Mesodermal cell (in vitro differentiated cells): ENCODE data around the gene CALML3.

Source experiments
- H3K27ac ChIP-seq: 2 replicates; pipeline ENCODE4 v1.7.0; 2013; ENCODE audit warnings: mild to moderate bottlenecking, low read depth, low read length, moderate library complexity; ENCODE audit not compliant: severe bottlenecking
- H3K36me3 ChIP-seq: 2 replicates; pipeline ENCODE4 v1.7.1; 2013; ENCODE audit warnings: mild to moderate bottlenecking, low read length, moderate library complexity; ENCODE audit not compliant: control insufficient read depth, insufficient read depth
- H3K4me1 ChIP-seq: one replicate; pipeline ENCODE4 v1.7.1; 2013; ENCODE audit warnings: mild to moderate bottlenecking, low read length; ENCODE audit not compliant: insufficient read depth, control insufficient read depth, poor library complexity, severe bottlenecking
- H3K4me3 ChIP-seq: 2 replicates; pipeline ENCODE4 v1.7.0; 2013; ENCODE audit warnings: low read length, control low read depth, mild to moderate bottlenecking; ENCODE audit not compliant: insufficient read depth, poor library complexity, severe bottlenecking; ENCODE audit errors: extremely low read depth
- H3K9me3 ChIP-seq: 2 replicates; pipeline ENCODE4 v1.7.1; 2013; ENCODE audit warnings: mild to moderate bottlenecking, low read length, moderate library complexity; ENCODE audit not compliant: control insufficient read depth
- WGBS, 2 experiments: methylation state at CpG; one replicate each; pipeline ENCODE4 v1.1.5; 2013; ENCODE audit warnings: missing lambda C conversion rate in 2 of 2; ENCODE audit not compliant: insufficient coverage in 2 of 2; 5-methylcytosine and 5-hydroxymethylcytosine counted together

The CALML3 gene

GRCh38 chr10:5567477-5567876 lies 42.7 kb downstream of the CALML3 start:
- no peak overlapping the region for H3K4me3 ChIP-seq
- no CpG with 5 or more reads among the region's 2 CpGs for WGBS, 2 experiments
- H3K9me3 ChIP-seq, result no peaks in the 10 kb centered on the region
- peaks cover 36% of the 10 kb centered on the region for H3K4me1 ChIP-seq
- H3K27ac ChIP-seq, result no peak overlapping the region
- H3K36me3 ChIP-seq, result no peaks in the 10 kb centered on the region

GRCh38 chr10:5568984-5569383 lies 44.2 kb downstream of the CALML3 start:
- Histone ChIP-seq H3K4me1 (peaks cover 31% of the 10 kb centered on the region), H3K9me3 (no peaks in the 10 kb centered on the region), H3K36me3 (no peaks in the 10 kb centered on the region), H3K4me3 (no peak overlapping the region), H3K27ac (no peak overlapping the region)
- no CpG with 5 or more reads among the region's 2 CpGs for WGBS, 2 experiments

- Histone ChIP-seq H3K4me3 (no peak overlapping the region), H3K27ac (no peak overlapping the region), H3K36me3 (no peaks in the 10 kb centered on the region), H3K9me3 (no peaks in the 10 kb centered on the region), H3K4me1 (peaks cover 31% of the 10 kb centered on the region)
- 90 to 100% methylated on average over 1 of the region's 2 CpGs for WGBS, 2 experiments
These were observed 44.8 kb downstream of the CALML3 start for GRCh38 chr10:5569568-5569967.

GRCh38 chr10:5570007-5570655 lies 45.4 kb downstream of the CALML3 start:
- Histone ChIP-seq H3K4me1 (peaks cover 29% of the 10 kb centered on the region), H3K4me3 (no peak overlapping the region), H3K36me3 (no peaks in the 10 kb centered on the region), H3K27ac (no peak overlapping the region), H3K9me3 (no peaks in the 10 kb centered on the region)
- 88 to 91% methylated on average over 22 to 23 of the region's 24 CpGs for WGBS, 2 experiments

- no peak overlapping the region for H3K27ac ChIP-seq
- H3K4me3 ChIP-seq, result no peak overlapping the region
- no peaks in the 10 kb centered on the region for H3K36me3 ChIP-seq
- H3K9me3 ChIP-seq, result no peaks in the 10 kb centered on the region
- WGBS, 2 experiments, result 90 to 92% methylated on average over 4 to 6 of the region's 13 CpGs
- peaks cover 28% of the 10 kb centered on the region for H3K4me1 ChIP-seq
These were observed 46.4 kb downstream of the CALML3 start for GRCh38 chr10:5570979-5571810.

GRCh38 chr10:5571826-5572225 lies 47.1 kb downstream of the CALML3 start:
- 93 to 95% methylated on average over 6 of the region's 6 CpGs for WGBS, 2 experiments
- H3K27ac ChIP-seq, result no peak overlapping the region
- H3K4me1 ChIP-seq, result peaks cover 26% of the 10 kb centered on the region
- no peak overlapping the region for H3K4me3 ChIP-seq
- H3K9me3 ChIP-seq, result no peaks in the 10 kb centered on the region
- no peaks in the 10 kb centered on the region for H3K36me3 ChIP-seq

GRCh38 chr10:5573319-5573950 lies 48.7 kb downstream of the CALML3 start:
- no peaks in the 10 kb centered on the region for H3K9me3 ChIP-seq
- peaks cover 26% of the 10 kb centered on the region for H3K4me1 ChIP-seq
- H3K36me3 ChIP-seq, result no peaks in the 10 kb centered on the region
- no peak overlapping the region for H3K27ac ChIP-seq
- WGBS, 2 experiments, result 95 to 96% methylated on average over 9 of the region's 10 CpGs
- H3K4me3 ChIP-seq, result no peak overlapping the region

GRCh38 chr10:5573968-5574641 lies 49.3 kb downstream of the CALML3 start:
- no peaks in the 10 kb centered on the region for H3K36me3 ChIP-seq
- no peaks in the 10 kb centered on the region for H3K9me3 ChIP-seq
- no peak overlapping the region for H3K27ac ChIP-seq
- H3K4me1 ChIP-seq, result peaks cover 26% of the 10 kb centered on the region
- 77 to 93% methylated on average over 13 to 15 of the region's 20 CpGs for WGBS, 2 experiments
- H3K4me3 ChIP-seq, result no peak overlapping the region

GRCh38 chr10:5574642-5575131 lies 49.9 kb downstream of the CALML3 start:
- no peak overlapping the region for H3K4me3 ChIP-seq
- WGBS, 2 experiments, result 92 to 96% methylated on average over 10 to 14 of the region's 14 CpGs
- H3K27ac ChIP-seq, result no peak overlapping the region
- H3K36me3 ChIP-seq, result no peaks in the 10 kb centered on the region
- no peaks in the 10 kb centered on the region for H3K9me3 ChIP-seq
- H3K4me1 ChIP-seq, result peaks cover 26% of the 10 kb centered on the region

GRCh38 chr10:5575144-5575481 lies 50.4 kb downstream of the CALML3 start:
- Histone ChIP-seq H3K9me3 (no peaks in the 10 kb centered on the region), H3K27ac (no peak overlapping the region), H3K36me3 (no peaks in the 10 kb centered on the region), H3K4me1 (peaks cover 26% of the 10 kb centered on the region), H3K4me3 (no peak overlapping the region)
- WGBS, 2 experiments, result 77 to 100% methylated on average over 2 to 3 of the region's 9 CpGs
